ENCODE measurements around the gene SERINC5.

The SERINC5 gene

GRCh38 chr5:80068775-80069174, 187.1 kb downstream of the SERINC5 start:
- no peak for DNase-seq (ENCODE audit: low read depth)
- no peak for TF ChIP-seq CTCF (conservative IDR thresholded peaks at IDR 0.05; ENCODE audit: low read length)
- H3K4me3 ChIP-seq (ENCODE audit: low read length): no peak overlapping the region

- TF ChIP-seq CTCF (conservative IDR thresholded peaks at IDR 0.05; ENCODE audit: low read length): no peak
- no peak overlapping the region for H3K4me3 ChIP-seq (ENCODE audit: low read length)
- no peak for DNase-seq (ENCODE audit: low read depth)
Measured at GRCh38 chr5:80068246-80068636, 187.6 kb downstream of the SERINC5 start.

GRCh38 chr5:80067531-80068245, 188.2 kb downstream of the SERINC5 start:
- no peak for TF ChIP-seq CTCF (conservative IDR thresholded peaks at IDR 0.05; ENCODE audit: low read length)
- DNase-seq (ENCODE audit: low read depth): no peak
- H3K4me3 ChIP-seq (ENCODE audit: low read length): no peak overlapping the region

DNA sequence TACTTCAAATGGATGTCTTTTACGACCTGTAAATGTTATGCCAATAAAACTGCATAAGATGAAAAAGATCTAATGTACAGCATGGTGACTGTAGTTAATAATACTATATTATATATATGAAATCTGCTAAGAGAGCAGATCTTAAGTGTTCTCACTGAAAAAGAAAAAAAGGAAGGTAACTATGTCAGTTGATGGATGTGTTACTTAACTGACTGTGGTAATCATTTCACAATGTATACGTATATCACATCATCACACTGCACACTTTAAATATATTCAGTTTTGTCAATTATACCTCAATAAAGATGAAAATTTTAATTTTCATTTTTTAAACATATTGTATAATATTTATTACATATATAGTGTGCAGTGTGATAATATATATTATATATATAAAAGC, 188.8 kb downstream of the SERINC5 start:
- no peak overlapping the region for H3K4me3 ChIP-seq (ENCODE audit: low read length)
- no peak for DNase-seq (ENCODE audit: low read depth)
- TF ChIP-seq CTCF (conservative IDR thresholded peaks at IDR 0.05; ENCODE audit: low read length): no peak

- no peak for TF ChIP-seq CTCF (conservative IDR thresholded peaks at IDR 0.05; ENCODE audit: low read length)
- H3K4me3 ChIP-seq (ENCODE audit: low read length): no peak overlapping the region
- peak; percentile 63 for DNase-seq (ENCODE audit: low read depth)
Measured at GRCh38 chr5:80064124-80064523, 191.7 kb downstream of the SERINC5 start.
